Endodermal cell (in vitro differentiated cells): ENCODE data around the gene CERS1. TPM values are rescaled to one million over a fixed set of nuclear protein-coding genes. Genes with fewer than 3 reads are reported as not detected.

ENCODE experiments used
- DNase-seq: peaks from one replicate; pipeline ENCODE4 v3.0.0-alpha.2; 2017
- H3K27ac ChIP-seq: 2 replicates; pipeline ENCODE4 v1.5.1; 2013; ENCODE audit warnings: mild to moderate bottlenecking, low read depth, low read length, moderate library complexity
- H3K27me3 ChIP-seq: 2 replicates; pipeline ENCODE4 v1.6.1; 2013; ENCODE audit warnings: mild to moderate bottlenecking, low read length, moderate library complexity; ENCODE audit not compliant: insufficient read depth, control insufficient read depth, poor library complexity, severe bottlenecking
- H3K36me3 ChIP-seq: 2 replicates; pipeline ENCODE4 v1.7.0; 2013; ENCODE audit warnings: mild to moderate bottlenecking, low read length, moderate library complexity; ENCODE audit not compliant: control insufficient read depth, insufficient read depth
- H3K4me1 ChIP-seq: one replicate; pipeline ENCODE4 v1.7.0; 2013; ENCODE audit warnings: low read length; ENCODE audit not compliant: control insufficient read depth, insufficient read depth
- H3K4me3 ChIP-seq: 2 replicates; pipeline ENCODE4 v1.5.1; 2013; ENCODE audit warnings: mild to moderate bottlenecking, low read length, moderate library complexity
- H3K9ac ChIP-seq: 2 replicates; pipeline ENCODE4 v1.6.1; 2013; ENCODE audit warnings: mild to moderate bottlenecking, low read length, moderate library complexity; ENCODE audit not compliant: poor library complexity, severe bottlenecking; ENCODE audit errors: extremely low read depth
- H3K9me3 ChIP-seq: 2 replicates; pipeline ENCODE4 v1.6.1; 2013; ENCODE audit warnings: mild to moderate bottlenecking, low read length, moderate library complexity; ENCODE audit not compliant: control insufficient read depth
- H3K27ac Mint-ChIP-seq: 2 replicates; pipeline ENCODE4 v1.8.0; 2020; ENCODE audit warnings: mixed read lengths
- H3K27me3 Mint-ChIP-seq: 2 replicates; pipeline ENCODE4 v1.8.0; 2021; ENCODE audit warnings: mild to moderate bottlenecking, mixed read lengths; ENCODE audit not compliant: insufficient read depth
- H3K36me3 Mint-ChIP-seq: 2 replicates; pipeline ENCODE4 v1.8.0; 2020; ENCODE audit warnings: low read depth, mixed read lengths
- H3K4me1 Mint-ChIP-seq: 2 replicates; pipeline ENCODE4 v1.8.0; 2020; ENCODE audit warnings: mixed read lengths
- H3K4me3 Mint-ChIP-seq: 2 replicates; pipeline ENCODE4 v1.8.0; 2020; ENCODE audit warnings: mild to moderate bottlenecking, moderate library complexity, mixed read lengths
- H3K9me3 Mint-ChIP-seq: 2 replicates; pipeline ENCODE4 v1.8.0; 2020; ENCODE audit warnings: mild to moderate bottlenecking, mixed read lengths
- CTCF ChIP-seq: fragments of 200-600 bp; sonication (generic); conservative IDR thresholded peaks from 2 replicates; pipeline ENCODE4 v1.5.0; 2021; ENCODE audit warnings: antibody characterized with exemption, mild to moderate bottlenecking
- WGBS, 2 experiments: methylation state at CpG; one replicate each; pipeline versions ENCODE4 v1.1.5 to v1.1.7; 2013; ENCODE audit warnings: missing lambda C conversion rate in 2 of 2, mixed read lengths in 1 of 2; ENCODE audit not compliant: insufficient coverage in 1 of 2, insufficient read length in 1 of 2; 5-methylcytosine and 5-hydroxymethylcytosine counted together
- total RNA-seq, 2 donors: library from RNA; stranded (reverse); fragmentation: NEBNext Ultra II Directional in 1 of 2; extraction: Animal tissue kit (Norgen Biotek cat#: 25700) in 1 of 2; gene quantifications; 2 replicates in 1 of 2; 3 replicates in 1 of 2; pipeline ENCODE4 v1.2.1, GENCODE V29; 2021

The CERS1 gene
- total RNA-seq, 2 donors from 2014 or later: 16.6 to 25.5 TPM

- Histone ChIP-seq H3K4me3 (no peak overlapping the region), H3K36me3 (peaks cover 47% of the 10 kb centered on the region), H3K4me1 (no peaks in the 10 kb centered on the region), H3K27me3 (no peaks in the 10 kb centered on the region), H3K9me3 (no peaks in the 10 kb centered on the region), H3K27ac (no peak overlapping the region), H3K9ac (no peak overlapping the region)
- Mint-ChIP-seq H3K9me3 (peaks cover 2% of the 10 kb centered on the region), H3K27ac (no peak overlapping the region), H3K27me3 (no peaks in the 10 kb centered on the region), H3K36me3 (peaks cover 32% of the 10 kb centered on the region), H3K4me3 (no peak overlapping the region), H3K4me1 (no peaks in the 10 kb centered on the region)
- WGBS, 2 experiments: 97 to 100% methylated on average over 2 to 5 of the region's 5 CpGs
- no peak for TF ChIP-seq CTCF
- no peak for DNase-seq
Observed at GRCh38 chr19:18913466-18913865, 17.5 kb upstream of the CERS1 start.

- Histone ChIP-seq H3K4me1 (no peaks in the 10 kb centered on the region), H3K27me3 (no peaks in the 10 kb centered on the region), H3K4me3 (no peak overlapping the region), H3K9me3 (no peaks in the 10 kb centered on the region), H3K9ac (no peak overlapping the region), H3K27ac (no peak overlapping the region), H3K36me3 (peaks cover 47% of the 10 kb centered on the region)
- Mint-ChIP-seq H3K36me3 (peaks cover 32% of the 10 kb centered on the region), H3K27me3 (no peaks in the 10 kb centered on the region), H3K9me3 (peaks cover 2% of the 10 kb centered on the region), H3K4me1 (no peaks in the 10 kb centered on the region), H3K27ac (no peak overlapping the region), H3K4me3 (no peak overlapping the region)
- 96 to 100% methylated on average over 6 to 14 of the region's 14 CpGs for WGBS, 2 experiments
- TF ChIP-seq CTCF: no peak
- no peak for DNase-seq
Observed at GRCh38 chr19:18912933-18913332, 17.0 kb upstream of the CERS1 start.

- H3K27me3 ChIP-seq: no peaks in the 10 kb centered on the region
- Mint-ChIP-seq H3K4me3 (no peak overlapping the region), H3K27ac (no peak overlapping the region), H3K4me1 (no peaks in the 10 kb centered on the region), H3K36me3 (peaks cover 32% of the 10 kb centered on the region), H3K9me3 (peaks cover 2% of the 10 kb centered on the region), H3K27me3 (no peaks in the 10 kb centered on the region)
- 91 to 96% methylated on average over 17 to 19 of the region's 19 CpGs for WGBS, 2 experiments
- no peak overlapping the region for H3K27ac ChIP-seq
- TF ChIP-seq CTCF: no peak
- no peaks in the 10 kb centered on the region for H3K4me1 ChIP-seq
- no peak overlapping the region for H3K9ac ChIP-seq
- H3K4me3 ChIP-seq: no peak overlapping the region
- no peaks in the 10 kb centered on the region for H3K9me3 ChIP-seq
- DNase-seq: no peak
- peaks cover 58% of the 10 kb centered on the region for H3K36me3 ChIP-seq
Observed at GRCh38 chr19:18910801-18911436, 15.0 kb upstream of the CERS1 start.
